ENCODE results near the gene TRIM71.

GRCh38 chr3:32892625-32893598, 75.1 kb downstream of the TRIM71 start:
- TF ChIP-seq CTCF (IDR thresholded peaks at IDR 0.05) (no peak), EZH2phosphoT487 (IDR thresholded peaks at IDR 0.05) (no peak)
